Calu3 (cell line): ENCODE results near the gene ST14. TPM values are rescaled to one million over a fixed set of nuclear protein-coding genes. Genes with fewer than 3 reads are reported as not detected.

Source experiments
- BruUV-seq: library from RNA; stranded (reverse); fragments of 400-500 nt; replicated peaks from 2 replicates; lab custom pipeline; 2021; lab: Mats Ljungman, UMichigan
- CTCF ChIA-PET: fragments of 300-600 bp; sonication (Branson Sonifier 250); formaldehyde crosslinking; loops from one replicate; lab custom pipeline; 2022; ENCODE audit warnings: antibody characterized with exemption; lab: Charles Lee
- DNase-seq: peaks from one replicate; pipeline ENCODE4 v3.0.0; 2022
- H3K27ac Mint-ChIP-seq: one replicate; pipeline ENCODE4 v1.8.0; 2022; ENCODE audit warnings: mixed read lengths; ENCODE audit not compliant: unreplicated experiment
- H3K27me3 Mint-ChIP-seq: one replicate; pipeline ENCODE4 v1.8.0; 2022; ENCODE audit warnings: mixed read lengths; ENCODE audit not compliant: unreplicated experiment
- H3K36me3 Mint-ChIP-seq: one replicate; pipeline ENCODE4 v1.8.0; 2022; ENCODE audit warnings: mild to moderate bottlenecking, moderate library complexity, mixed read lengths; ENCODE audit not compliant: insufficient read depth, unreplicated experiment
- H3K4me1 Mint-ChIP-seq: one replicate; pipeline ENCODE4 v1.8.0; 2022; ENCODE audit warnings: mild to moderate bottlenecking, low read depth, mixed read lengths; ENCODE audit not compliant: unreplicated experiment
- H3K4me3 Mint-ChIP-seq: one replicate; pipeline ENCODE4 v1.8.0; 2022; ENCODE audit warnings: mild to moderate bottlenecking, low read depth, moderate library complexity, mixed read lengths; ENCODE audit not compliant: unreplicated experiment
- H3K9me3 Mint-ChIP-seq: one replicate; pipeline ENCODE4 v1.8.0; 2022; ENCODE audit warnings: low read depth, mixed read lengths; ENCODE audit not compliant: unreplicated experiment
- intact Hi-C: fragments of 100-400 bp; cut with micrococcal nuclease; formaldehyde crosslinking; loops from one replicate; pipeline ENCODE4 v1.10.0; 2022; ENCODE audit not compliant: unreplicated experiment
- total RNA-seq: library from RNA; stranded (reverse); gene quantifications from 2 replicates; pipeline ENCODE4 v1.2.3, GENCODE V29; 2022
- TF ChIP-seq, protein P1 (sequence below): fragments of 200-600 bp; IDR thresholded peaks from one replicate; pipeline ENCODE4 v1.8.0; 2022; ENCODE audit warnings: antibody characterized with exemption; ENCODE audit not compliant: unreplicated experiment

ST14 gene
- total RNA-seq, 1 experiment from 2014 or later: 153 TPM

DNA sequence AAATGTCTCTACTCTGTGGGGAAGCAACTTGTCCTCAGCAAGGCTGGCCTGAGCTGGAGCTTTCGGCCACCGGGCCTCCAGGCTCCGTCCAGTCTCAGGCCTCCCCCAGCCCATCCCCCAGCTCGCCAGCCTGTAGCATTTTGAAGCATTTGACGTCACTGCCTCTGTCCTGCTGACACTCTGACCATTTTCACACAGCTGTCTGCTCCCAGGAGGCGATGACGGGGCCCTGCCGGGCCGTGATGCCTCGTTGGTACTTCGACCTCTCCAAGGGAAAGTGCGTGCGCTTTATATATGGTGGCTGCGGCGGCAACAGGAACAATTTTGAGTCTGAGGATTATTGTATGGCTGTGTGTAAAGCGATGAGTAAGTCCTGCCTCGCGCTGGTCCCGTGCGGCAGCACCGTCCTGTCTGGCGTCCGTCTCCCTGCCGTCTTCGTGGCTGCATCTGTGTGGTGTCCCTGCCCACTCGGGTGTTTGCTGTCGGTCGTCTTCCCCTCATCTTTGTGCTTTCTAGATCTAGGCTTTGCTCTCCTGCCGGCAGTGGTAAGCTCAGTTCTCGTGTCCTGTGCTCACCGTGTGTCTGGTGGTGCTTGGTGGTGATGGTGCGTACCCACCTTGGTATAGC lies 36.1 kb upstream of the ST14 start:
- peaks cover 47% of the 10 kb centered on the region for H3K4me1 Mint-ChIP-seq
- H3K27ac Mint-ChIP-seq: peak overlapping the region; percentile 76
- no peaks in the 10 kb centered on the region for H3K27me3 Mint-ChIP-seq
- BruUV-seq: no TSS peak
- intact Hi-C loops: loop anchor here (5.0 kb wide), 2 partner anchors 51 to 121 kb away; partner anchors contain the start of gene PRDM10
- DNase-seq: no peak
- peak overlapping the region; percentile 34 for H3K4me3 Mint-ChIP-seq
- no peaks in the 10 kb centered on the region for H3K9me3 Mint-ChIP-seq
- peaks cover 34% of the 10 kb centered on the region for H3K36me3 Mint-ChIP-seq
- TF ChIP-seq, protein P1, sequence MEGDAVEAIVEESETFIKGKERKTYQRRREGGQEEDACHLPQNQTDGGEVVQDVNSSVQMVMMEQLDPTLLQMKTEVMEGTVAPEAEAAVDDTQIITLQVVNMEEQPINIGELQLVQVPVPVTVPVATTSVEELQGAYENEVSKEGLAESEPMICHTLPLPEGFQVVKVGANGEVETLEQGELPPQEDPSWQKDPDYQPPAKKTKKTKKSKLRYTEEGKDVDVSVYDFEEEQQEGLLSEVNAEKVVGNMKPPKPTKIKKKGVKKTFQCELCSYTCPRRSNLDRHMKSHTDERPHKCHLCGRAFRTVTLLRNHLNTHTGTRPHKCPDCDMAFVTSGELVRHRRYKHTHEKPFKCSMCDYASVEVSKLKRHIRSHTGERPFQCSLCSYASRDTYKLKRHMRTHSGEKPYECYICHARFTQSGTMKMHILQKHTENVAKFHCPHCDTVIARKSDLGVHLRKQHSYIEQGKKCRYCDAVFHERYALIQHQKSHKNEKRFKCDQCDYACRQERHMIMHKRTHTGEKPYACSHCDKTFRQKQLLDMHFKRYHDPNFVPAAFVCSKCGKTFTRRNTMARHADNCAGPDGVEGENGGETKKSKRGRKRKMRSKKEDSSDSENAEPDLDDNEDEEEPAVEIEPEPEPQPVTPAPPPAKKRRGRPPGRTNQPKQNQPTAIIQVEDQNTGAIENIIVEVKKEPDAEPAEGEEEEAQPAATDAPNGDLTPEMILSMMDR: no peak
- CTCF ChIA-PET: interaction anchor here (0.6 to 1.8 kb wide), 8 partner anchors 8 to 200 kb away, joined by 4 to 16 read pairs (median 6); partner anchors contain the start of gene PRDM10

DNA sequence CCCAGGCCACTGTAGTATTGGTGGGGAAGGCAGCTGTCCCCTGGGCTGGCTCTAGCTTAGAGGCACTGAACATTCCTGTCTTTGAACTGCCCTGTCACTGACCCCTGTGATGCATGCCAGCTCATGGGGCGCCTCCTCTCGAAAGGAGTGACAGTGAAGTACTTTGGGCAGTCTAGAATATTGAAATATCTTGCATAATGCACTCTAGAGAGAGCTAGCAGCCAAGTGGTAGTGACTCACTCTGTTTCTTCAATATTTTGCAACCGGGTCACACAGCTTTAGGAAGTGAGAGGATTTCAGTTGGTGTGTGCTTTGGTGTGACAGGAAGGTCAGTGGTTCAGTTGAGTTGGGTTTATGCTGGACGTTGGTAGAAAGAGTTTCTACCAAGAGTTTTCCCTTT lies 35.5 kb upstream of the ST14 start:
- Mint-ChIP-seq H3K9me3 (no peaks in the 10 kb centered on the region), H3K27ac (peak overlapping the region; percentile 76), H3K4me1 (peaks cover 43% of the 10 kb centered on the region), H3K27me3 (no peaks in the 10 kb centered on the region), H3K36me3 (peaks cover 36% of the 10 kb centered on the region), H3K4me3 (peak overlapping the region; percentile 34)
- TF ChIP-seq, protein P1: no peak
- CTCF ChIA-PET: interaction anchor here (0.6 to 1.8 kb wide), 8 partner anchors 8 to 201 kb away, joined by 4 to 16 read pairs (median 6); partner anchors contain the start of gene PRDM10
- no TSS peak for BruUV-seq
- peak; percentile 72 for DNase-seq
- intact Hi-C loops: loop anchor here (5.0 kb wide), 2 partner anchors 52 to 122 kb away; partner anchors contain the start of gene PRDM10

DNA sequence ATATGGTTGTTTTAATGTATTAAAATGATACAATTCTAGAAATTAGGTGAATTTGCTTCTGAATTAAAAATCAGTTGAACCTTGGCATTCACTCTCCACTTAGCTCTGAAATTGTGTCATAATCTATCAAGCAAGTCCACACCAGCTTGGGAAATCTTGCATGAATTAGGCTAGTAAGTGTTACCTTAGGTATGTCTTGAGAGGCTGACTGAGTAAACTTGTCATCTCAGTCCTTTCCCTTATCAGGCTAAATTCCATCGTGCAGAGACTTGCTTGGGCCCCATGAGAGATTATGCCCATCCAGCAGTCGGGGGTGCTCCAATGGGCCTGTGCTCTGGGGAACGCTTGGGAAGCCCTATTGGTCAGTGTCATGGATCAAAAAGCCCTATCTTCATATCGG lies 33.9 kb upstream of the ST14 start:
- Mint-ChIP-seq H3K9me3 (no peaks in the 10 kb centered on the region), H3K27me3 (no peaks in the 10 kb centered on the region), H3K4me3 (no peak overlapping the region), H3K4me1 (peaks cover 28% of the 10 kb centered on the region), H3K27ac (no peak overlapping the region), H3K36me3 (peaks cover 37% of the 10 kb centered on the region)
- intact Hi-C loops: no loop called here
- DNase-seq: no peak
- no TSS peak for BruUV-seq
- CTCF ChIA-PET: no interaction called here
- TF ChIP-seq, protein P1: no peak

DNA sequence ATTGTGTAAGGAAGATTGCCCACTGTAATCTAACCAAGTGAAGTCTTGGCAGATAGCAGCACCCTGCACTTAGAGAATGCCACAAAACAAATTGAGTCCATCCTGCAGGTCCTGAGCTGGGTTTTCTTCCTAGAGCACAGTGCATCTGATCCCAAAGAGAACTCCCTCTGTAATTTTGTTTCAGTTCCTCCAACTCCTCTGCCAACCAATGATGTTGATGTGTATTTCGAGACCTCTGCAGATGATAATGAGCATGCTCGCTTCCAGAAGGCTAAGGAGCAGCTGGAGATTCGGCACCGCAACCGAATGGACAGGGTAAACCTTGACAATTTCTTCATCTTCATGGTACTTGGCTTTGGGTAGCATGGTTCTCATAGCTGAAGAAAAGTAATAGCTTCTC lies 33.1 kb upstream of the ST14 start:
- no TSS peak for BruUV-seq
- H3K36me3 Mint-ChIP-seq: peaks cover 34% of the 10 kb centered on the region
- no peak for DNase-seq
- H3K9me3 Mint-ChIP-seq: no peaks in the 10 kb centered on the region
- TF ChIP-seq, protein P1: no peak
- H3K4me1 Mint-ChIP-seq: peaks cover 21% of the 10 kb centered on the region
- H3K27me3 Mint-ChIP-seq: no peaks in the 10 kb centered on the region
- no peak overlapping the region for H3K4me3 Mint-ChIP-seq
- no peak overlapping the region for H3K27ac Mint-ChIP-seq
- CTCF ChIA-PET: no interaction called here
- intact Hi-C loops: no loop called here
